Measurements from ENCODE around the gene PPP1R13B. TPM values are rescaled to one million over a fixed set of nuclear protein-coding genes. Genes with fewer than 3 reads are reported as not detected.

Gene PPP1R13B, protein sequence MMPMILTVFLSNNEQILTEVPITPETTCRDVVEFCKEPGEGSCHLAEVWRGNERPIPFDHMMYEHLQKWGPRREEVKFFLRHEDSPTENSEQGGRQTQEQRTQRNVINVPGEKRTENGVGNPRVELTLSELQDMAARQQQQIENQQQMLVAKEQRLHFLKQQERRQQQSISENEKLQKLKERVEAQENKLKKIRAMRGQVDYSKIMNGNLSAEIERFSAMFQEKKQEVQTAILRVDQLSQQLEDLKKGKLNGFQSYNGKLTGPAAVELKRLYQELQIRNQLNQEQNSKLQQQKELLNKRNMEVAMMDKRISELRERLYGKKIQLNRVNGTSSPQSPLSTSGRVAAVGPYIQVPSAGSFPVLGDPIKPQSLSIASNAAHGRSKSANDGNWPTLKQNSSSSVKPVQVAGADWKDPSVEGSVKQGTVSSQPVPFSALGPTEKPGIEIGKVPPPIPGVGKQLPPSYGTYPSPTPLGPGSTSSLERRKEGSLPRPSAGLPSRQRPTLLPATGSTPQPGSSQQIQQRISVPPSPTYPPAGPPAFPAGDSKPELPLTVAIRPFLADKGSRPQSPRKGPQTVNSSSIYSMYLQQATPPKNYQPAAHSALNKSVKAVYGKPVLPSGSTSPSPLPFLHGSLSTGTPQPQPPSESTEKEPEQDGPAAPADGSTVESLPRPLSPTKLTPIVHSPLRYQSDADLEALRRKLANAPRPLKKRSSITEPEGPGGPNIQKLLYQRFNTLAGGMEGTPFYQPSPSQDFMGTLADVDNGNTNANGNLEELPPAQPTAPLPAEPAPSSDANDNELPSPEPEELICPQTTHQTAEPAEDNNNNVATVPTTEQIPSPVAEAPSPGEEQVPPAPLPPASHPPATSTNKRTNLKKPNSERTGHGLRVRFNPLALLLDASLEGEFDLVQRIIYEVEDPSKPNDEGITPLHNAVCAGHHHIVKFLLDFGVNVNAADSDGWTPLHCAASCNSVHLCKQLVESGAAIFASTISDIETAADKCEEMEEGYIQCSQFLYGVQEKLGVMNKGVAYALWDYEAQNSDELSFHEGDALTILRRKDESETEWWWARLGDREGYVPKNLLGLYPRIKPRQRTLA
- total RNA-seq (10 to 100 TPM; 24.8 to 44.0 TPM), polyA plus RNA-seq (1 to 10 TPM; 2.3 to 6.9 TPM)
- long read RNA-seq, donor 1, partial matches to known transcripts, result 0 of 11 reads
- long read RNA-seq, donor 1, other reads (novel, unspliced or antisense), result 10 of 11 reads
- long read RNA-seq, donor 2, partial matches to known transcripts, result 2 of 12 reads
- long read RNA-seq, donor 2, other reads (novel, unspliced or antisense), result 8 of 12 reads

DNA sequence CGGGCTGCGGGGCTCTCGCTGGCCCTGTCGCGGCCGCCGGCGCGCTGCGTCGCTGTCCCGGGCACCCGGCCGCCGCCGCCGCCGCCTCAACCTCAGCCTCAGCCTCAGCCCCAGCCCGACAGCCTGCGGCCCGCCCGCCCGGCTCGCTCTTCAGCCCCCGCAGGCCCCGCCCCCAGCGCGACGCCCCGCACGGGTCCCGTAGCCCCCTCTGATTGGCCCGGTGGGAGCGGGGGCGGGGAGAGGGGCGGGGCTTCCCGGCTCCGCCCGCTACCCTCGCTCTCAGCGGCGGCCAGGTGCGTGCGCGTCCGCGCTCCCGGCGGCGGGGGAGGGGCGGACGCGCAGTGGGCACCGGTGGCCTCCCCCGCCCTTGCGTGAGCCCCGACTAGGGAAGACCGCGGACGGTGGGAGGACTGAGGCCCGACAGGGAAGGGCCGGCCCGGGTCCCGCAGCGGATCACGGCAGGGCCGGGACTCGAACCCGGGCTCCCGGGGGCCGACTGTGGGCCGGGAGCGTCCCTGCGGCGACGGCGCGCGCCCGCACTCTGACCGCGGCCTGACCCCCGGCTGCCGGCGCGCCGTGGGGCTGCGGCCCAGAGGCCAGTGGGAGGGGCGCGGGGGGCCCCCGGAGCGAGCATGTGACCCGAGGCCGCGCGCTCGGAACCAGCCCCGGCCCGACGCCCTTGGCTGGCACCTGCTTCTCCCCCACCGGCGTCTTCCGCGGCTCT lies at the start of gene PPP1R13B:
Gene PPP1R13B, minus strand, starts transcription at position 125 of the 724 bp plus-strand sequence. CDS start 268 bp downstream, outside the sequence.
- 0 to 1% methylated on average over 33 to 104 of the region's 104 CpGs for WGBS, 2 donors
- Histone ChIP-seq H3K4me3 (ENCODE audit: low read length in 2 of 2) (peak within 1 kb of the TSS; percentile 74 to 99), H3K27me3 (ENCODE audit: control insufficient read depth in 1 of 2, insufficient read depth in 2 of 2, low read length in 1 of 2) (no peaks in the 10 kb centered on the region), H3K4me1 (ENCODE audit: control insufficient read depth in 1 of 2, insufficient read depth in 2 of 2, low read length in 2 of 2) (peaks cover 2 to 3% of the 10 kb centered on the region in 2 donors), H3K27ac (ENCODE audit: low read depth in 1 of 2, low read length in 2 of 2) (peak within 1 kb of the TSS in 1 of 2 donors; percentile 55), H3K9me3 (ENCODE audit: control insufficient read depth, low read length) (no peaks in the 10 kb centered on the region), H3K36me3 (ENCODE audit: control insufficient read depth in 1 of 2, insufficient read depth in 2 of 2, low read length in 1 of 2) (no peaks in the 10 kb centered on the region)
- intact Hi-C loops (cut with DNase I), result no loop called here
- ATAC-seq (ENCODE audit: low FRiP score) (peak; percentile 97), DNase-seq (peak; percentile 96 to 98)

GRCh38 chr14:103896578-103896977 lies 49.2 kb upstream of the PPP1R13B start:
- Histone ChIP-seq H3K4me3 (ENCODE audit: low read length in 2 of 2) (no peak overlapping the region), H3K36me3 (ENCODE audit: control insufficient read depth in 1 of 2, insufficient read depth in 2 of 2, low read length in 1 of 2) (no peaks in the 10 kb centered on the region), H3K27ac (ENCODE audit: low read depth in 1 of 2, low read length in 2 of 2) (no peak overlapping the region), H3K27me3 (ENCODE audit: control insufficient read depth in 1 of 2, insufficient read depth in 2 of 2, low read length in 1 of 2) (no peaks in the 10 kb centered on the region), H3K9me3 (ENCODE audit: control insufficient read depth, low read length) (no peaks in the 10 kb centered on the region), H3K4me1 (ENCODE audit: control insufficient read depth in 1 of 2, insufficient read depth in 2 of 2, low read length in 2 of 2) (no peaks in the 10 kb centered on the region)
- intact Hi-C loops (cut with DNase I), result no loop called here
- ATAC-seq (ENCODE audit: low FRiP score) (no peak), DNase-seq (peak in 1 of 2 donors; percentile 38)
- WGBS, 2 donors, result 75 to 76% methylated on average over 6 of the region's 6 CpGs

DNA sequence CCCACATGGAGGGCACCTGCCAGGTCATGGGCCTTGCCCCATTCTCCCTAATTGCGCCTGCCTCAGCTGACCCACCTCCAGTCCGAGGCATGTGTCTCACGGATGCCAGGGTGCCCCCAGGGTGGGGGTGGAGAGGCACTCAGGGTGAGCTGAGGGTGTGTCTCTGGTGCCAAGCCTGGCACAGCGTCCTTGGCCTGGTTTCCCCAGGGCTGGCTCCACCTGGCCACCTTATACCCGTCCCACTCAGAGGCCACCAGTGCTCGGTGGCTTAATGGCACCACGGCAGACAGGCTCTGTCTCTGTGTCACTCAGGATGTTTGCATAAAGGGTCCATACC lies 47.3 kb upstream of the PPP1R13B start:
- 81 to 92% methylated on average over 7 of the region's 7 CpGs for WGBS, 2 donors

GRCh38 chr14:103894034-103894722 lies 46.8 kb upstream of the PPP1R13B start:
- Histone ChIP-seq H3K27ac (ENCODE audit: low read depth in 1 of 2, low read length in 2 of 2) (no peak overlapping the region), H3K36me3 (ENCODE audit: control insufficient read depth in 1 of 2, insufficient read depth in 2 of 2, low read length in 1 of 2) (no peaks in the 10 kb centered on the region), H3K9me3 (ENCODE audit: control insufficient read depth, low read length) (no peaks in the 10 kb centered on the region), H3K4me3 (ENCODE audit: low read length in 2 of 2) (no peak overlapping the region), H3K27me3 (ENCODE audit: control insufficient read depth in 1 of 2, insufficient read depth in 2 of 2, low read length in 1 of 2) (no peaks in the 10 kb centered on the region), H3K4me1 (ENCODE audit: control insufficient read depth in 1 of 2, insufficient read depth in 2 of 2, low read length in 2 of 2) (no peaks in the 10 kb centered on the region)
- intact Hi-C loops (cut with DNase I), result no loop called here
- DNase-seq, result no peak
- 74% methylated on average over 26 of the region's 26 CpGs for WGBS, 2 donors
- no peak for ATAC-seq (ENCODE audit: low FRiP score)

More for the DNA sequence above, 47.3 kb upstream of the PPP1R13B start:
- H3K27me3 ChIP-seq (ENCODE audit: control insufficient read depth in 1 of 2, insufficient read depth in 2 of 2, low read length in 1 of 2), result no peaks in the 10 kb centered on the region
- ATAC-seq (ENCODE audit: low FRiP score) (no peak), DNase-seq (peak in 1 of 2 donors; percentile 43)
- intact Hi-C loops (cut with DNase I), result no loop called here
- H3K27ac ChIP-seq (ENCODE audit: low read depth in 1 of 2, low read length in 2 of 2), result no peak overlapping the region
- H3K36me3 ChIP-seq (ENCODE audit: control insufficient read depth in 1 of 2, insufficient read depth in 2 of 2, low read length in 1 of 2), result no peaks in the 10 kb centered on the region
- no peak overlapping the region for H3K4me3 ChIP-seq (ENCODE audit: low read length in 2 of 2)
- H3K9me3 ChIP-seq (ENCODE audit: control insufficient read depth, low read length), result no peaks in the 10 kb centered on the region
- H3K4me1 ChIP-seq (ENCODE audit: control insufficient read depth in 1 of 2, insufficient read depth in 2 of 2, low read length in 2 of 2), result no peaks in the 10 kb centered on the region

- Histone ChIP-seq H3K36me3 (ENCODE audit: control insufficient read depth in 1 of 2, insufficient read depth in 2 of 2, low read length in 1 of 2) (no peaks in the 10 kb centered on the region), H3K4me1 (ENCODE audit: control insufficient read depth in 1 of 2, insufficient read depth in 2 of 2, low read length in 2 of 2) (no peaks in the 10 kb centered on the region), H3K4me3 (ENCODE audit: low read length in 2 of 2) (no peak overlapping the region), H3K9me3 (ENCODE audit: control insufficient read depth, low read length) (no peaks in the 10 kb centered on the region), H3K27me3 (ENCODE audit: control insufficient read depth in 1 of 2, insufficient read depth in 2 of 2, low read length in 1 of 2) (no peaks in the 10 kb centered on the region), H3K27ac (ENCODE audit: low read depth in 1 of 2, low read length in 2 of 2) (no peak overlapping the region)
- intact Hi-C loops (cut with DNase I), result no loop called here
- 91 to 92% methylated on average over 8 of the region's 8 CpGs for WGBS, 2 donors
- no peak for ATAC-seq (ENCODE audit: low FRiP score)
- no peak for DNase-seq
Observed at GRCh38 chr14:103892247-103892646, 44.9 kb upstream of the PPP1R13B start.

DNA sequence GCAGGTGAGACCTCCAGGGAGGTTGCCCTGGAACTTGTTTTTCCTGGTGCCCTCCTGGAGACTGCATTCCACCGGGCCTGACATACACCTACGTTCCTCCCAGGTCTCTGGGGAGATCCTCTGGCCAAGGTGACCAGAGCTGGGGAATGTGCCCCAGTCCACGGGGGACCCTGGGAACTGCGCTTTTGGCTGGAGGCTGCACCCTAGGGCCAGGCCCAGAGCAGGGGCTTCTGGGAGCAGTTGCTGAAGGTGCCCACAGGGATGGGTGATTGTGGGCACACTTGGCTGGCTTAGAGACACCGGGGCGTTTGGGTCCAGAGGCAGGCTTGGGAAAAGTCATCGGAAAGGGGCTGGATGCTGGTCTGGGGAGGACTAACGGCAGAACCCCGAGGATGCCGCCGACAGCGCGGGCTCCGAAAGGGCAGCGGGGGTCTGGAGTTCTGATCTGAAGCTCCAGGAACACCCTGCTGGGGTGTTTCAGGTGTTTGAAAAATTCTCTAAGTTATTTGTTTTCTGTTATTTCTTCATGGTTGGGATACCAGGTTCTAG lies 44.4 kb upstream of the PPP1R13B start:
- no peaks in the 10 kb centered on the region for H3K27me3 ChIP-seq (ENCODE audit: control insufficient read depth in 1 of 2, insufficient read depth in 2 of 2, low read length in 1 of 2)
- intact Hi-C loops (cut with DNase I), result no loop called here
- H3K36me3 ChIP-seq (ENCODE audit: control insufficient read depth in 1 of 2, insufficient read depth in 2 of 2, low read length in 1 of 2), result no peaks in the 10 kb centered on the region
- no peak overlapping the region for H3K4me3 ChIP-seq (ENCODE audit: low read length in 2 of 2)
- H3K4me1 ChIP-seq (ENCODE audit: control insufficient read depth in 1 of 2, insufficient read depth in 2 of 2, low read length in 2 of 2), result no peaks in the 10 kb centered on the region
- H3K9me3 ChIP-seq (ENCODE audit: control insufficient read depth, low read length), result no peaks in the 10 kb centered on the region
- WGBS, 2 donors, result 87 to 89% methylated on average over 15 of the region's 15 CpGs
- no peak overlapping the region for H3K27ac ChIP-seq (ENCODE audit: low read depth in 1 of 2, low read length in 2 of 2)
- ATAC-seq (ENCODE audit: low FRiP score) (no peak), DNase-seq (no peak)

GRCh38 chr14:103890821-103891666 lies 43.7 kb upstream of the PPP1R13B start:
- Histone ChIP-seq H3K27ac (ENCODE audit: low read depth in 1 of 2, low read length in 2 of 2) (no peak overlapping the region), H3K4me1 (ENCODE audit: control insufficient read depth in 1 of 2, insufficient read depth in 2 of 2, low read length in 2 of 2) (no peaks in the 10 kb centered on the region), H3K9me3 (ENCODE audit: control insufficient read depth, low read length) (no peaks in the 10 kb centered on the region), H3K27me3 (ENCODE audit: control insufficient read depth in 1 of 2, insufficient read depth in 2 of 2, low read length in 1 of 2) (no peaks in the 10 kb centered on the region), H3K36me3 (ENCODE audit: control insufficient read depth in 1 of 2, insufficient read depth in 2 of 2, low read length in 1 of 2) (no peaks in the 10 kb centered on the region), H3K4me3 (ENCODE audit: low read length in 2 of 2) (no peak overlapping the region)
- ATAC-seq (ENCODE audit: low FRiP score) (no peak), DNase-seq (no peak)
- 82% methylated on average over 18 of the region's 18 CpGs for WGBS, 2 donors
- intact Hi-C loops (cut with DNase I), result no loop called here
